HL-60 (cell line): ENCODE measurements around the gene AK9.

Experiments used
- CTCF ChIP-seq: IDR thresholded peaks from one replicate; pipeline ENCODE4 v1.5.1; 2011; ENCODE audit warnings: low read length, control low read depth, inconsistent platforms; ENCODE audit not compliant: insufficient read depth
- GABPA ChIP-seq: IDR thresholded peaks from 2 replicates; pipeline ENCODE4 v1.6.1; 2012; ENCODE audit warnings: low read depth
- POLR2AphosphoS5 ChIP-seq: IDR thresholded peaks from 2 replicates; pipeline ENCODE4 v1.6.1; 2012; ENCODE audit warnings: low read depth
- REST ChIP-seq: IDR thresholded peaks from 2 replicates; pipeline ENCODE4 v1.6.1; 2012; ENCODE audit warnings: low read depth; ENCODE audit not compliant: insufficient replicate concordance
- SPI1 ChIP-seq: IDR thresholded peaks from 2 replicates; pipeline ENCODE4 v1.6.1; 2012; ENCODE audit warnings: low read depth, mild to moderate bottlenecking, borderline replicate concordance

GRCh38 chr6:109483735-109484057 lies 207.3 kb downstream of the AK9 start:
- no peak for TF ChIP-seq CTCF
- TF ChIP-seq POLR2AphosphoS5, result no peak
- no peak for TF ChIP-seq REST
- TF ChIP-seq GABPA, result no peak
- no peak for TF ChIP-seq SPI1
